ENCODE measurements around the gene OPTC. TPM values are rescaled to one million over a fixed set of nuclear protein-coding genes. Genes with fewer than 3 reads are reported as not detected.

Gene OPTC
- total RNA-seq, 1 donor from 2014 or later = 0.36 TPM

DNA sequence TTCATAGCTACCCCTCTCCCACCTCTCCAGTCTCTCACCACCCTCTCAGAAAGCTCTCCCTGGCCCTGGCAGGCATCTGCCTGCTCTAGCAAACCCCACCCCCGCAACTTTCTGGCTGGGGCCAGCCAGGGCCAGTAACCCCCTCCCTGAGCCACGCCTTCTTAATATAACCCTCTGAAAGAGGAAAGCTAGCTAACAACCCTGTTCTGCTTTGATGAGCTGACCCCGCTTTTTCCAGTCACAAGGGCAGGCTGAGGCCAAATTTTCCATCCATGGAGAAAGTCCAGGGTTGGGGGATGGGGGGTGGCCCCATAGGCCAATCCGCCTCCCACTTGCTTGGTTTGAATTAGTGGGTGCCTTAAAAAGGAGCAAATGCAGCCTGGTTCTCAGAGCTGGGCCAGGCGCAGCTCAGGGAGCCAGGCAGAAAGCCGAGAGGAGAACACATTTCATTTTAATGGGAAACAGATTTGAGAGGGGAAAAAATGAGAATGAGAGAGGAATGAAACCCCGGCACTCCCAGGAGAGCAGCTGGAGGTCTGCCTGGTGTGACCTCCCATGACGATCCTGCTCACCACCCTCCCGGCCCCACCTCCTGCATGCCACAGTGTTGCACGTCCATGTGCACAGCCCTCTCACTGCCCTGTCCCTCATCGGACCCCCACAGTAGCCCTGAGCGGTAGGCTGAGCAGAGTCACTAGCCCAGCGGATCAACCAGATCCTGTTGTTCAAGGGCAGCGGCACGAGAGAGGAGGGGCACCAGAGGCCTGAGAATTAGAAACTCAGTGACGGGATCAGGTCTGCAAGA is 62.3 kb downstream of the OPTC start:
- no peak for DNase-seq (ENCODE audit: low spot score)
- peaks cover 4% of the 10 kb centered on the region for H3K36me3 Mint-ChIP-seq (ENCODE audit: low read depth, unreplicated experiment)
- no peak overlapping the region for H3K4me3 Mint-ChIP-seq (ENCODE audit: unreplicated experiment)
- no peaks in the 10 kb centered on the region for H3K27me3 Mint-ChIP-seq (ENCODE audit: unreplicated experiment)
- H3K9me3 Mint-ChIP-seq (ENCODE audit: unreplicated experiment) = no peaks in the 10 kb centered on the region
- peaks cover 3% of the 10 kb centered on the region for H3K4me1 Mint-ChIP-seq (ENCODE audit: unreplicated experiment)
- TF ChIP-seq, protein P1, sequence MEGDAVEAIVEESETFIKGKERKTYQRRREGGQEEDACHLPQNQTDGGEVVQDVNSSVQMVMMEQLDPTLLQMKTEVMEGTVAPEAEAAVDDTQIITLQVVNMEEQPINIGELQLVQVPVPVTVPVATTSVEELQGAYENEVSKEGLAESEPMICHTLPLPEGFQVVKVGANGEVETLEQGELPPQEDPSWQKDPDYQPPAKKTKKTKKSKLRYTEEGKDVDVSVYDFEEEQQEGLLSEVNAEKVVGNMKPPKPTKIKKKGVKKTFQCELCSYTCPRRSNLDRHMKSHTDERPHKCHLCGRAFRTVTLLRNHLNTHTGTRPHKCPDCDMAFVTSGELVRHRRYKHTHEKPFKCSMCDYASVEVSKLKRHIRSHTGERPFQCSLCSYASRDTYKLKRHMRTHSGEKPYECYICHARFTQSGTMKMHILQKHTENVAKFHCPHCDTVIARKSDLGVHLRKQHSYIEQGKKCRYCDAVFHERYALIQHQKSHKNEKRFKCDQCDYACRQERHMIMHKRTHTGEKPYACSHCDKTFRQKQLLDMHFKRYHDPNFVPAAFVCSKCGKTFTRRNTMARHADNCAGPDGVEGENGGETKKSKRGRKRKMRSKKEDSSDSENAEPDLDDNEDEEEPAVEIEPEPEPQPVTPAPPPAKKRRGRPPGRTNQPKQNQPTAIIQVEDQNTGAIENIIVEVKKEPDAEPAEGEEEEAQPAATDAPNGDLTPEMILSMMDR (IDR thresholded peaks at IDR 0.05; ENCODE audit: unreplicated experiment) = no peak
- no peak overlapping the region for H3K27ac Mint-ChIP-seq (ENCODE audit: unreplicated experiment)

DNA sequence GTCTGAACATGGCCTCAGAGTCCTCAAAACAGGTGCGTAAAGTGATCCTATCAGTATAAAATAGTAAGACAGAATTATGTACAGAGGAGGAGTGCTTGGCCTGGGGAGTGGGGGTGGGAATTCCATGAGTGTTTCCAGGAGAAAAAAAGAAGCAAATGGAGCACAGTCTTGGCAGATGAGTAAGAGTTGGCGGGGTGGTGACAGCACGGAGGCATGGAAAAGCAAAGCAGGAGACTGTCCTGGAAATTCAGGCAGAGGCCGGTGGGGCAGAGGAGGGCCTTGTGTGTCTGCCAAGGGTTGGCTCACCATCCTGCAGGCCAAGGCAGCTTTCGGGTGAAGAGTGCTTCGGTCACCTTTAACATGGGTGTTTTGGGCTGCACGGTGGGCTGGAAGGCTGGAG is 63.4 kb downstream of the OPTC start:
- H3K27me3 Mint-ChIP-seq (ENCODE audit: unreplicated experiment) = peaks cover 2% of the 10 kb centered on the region
- peaks cover 6% of the 10 kb centered on the region for H3K4me1 Mint-ChIP-seq (ENCODE audit: unreplicated experiment)
- TF ChIP-seq, protein P1 (IDR thresholded peaks at IDR 0.05; ENCODE audit: unreplicated experiment) = no peak
- peaks cover 4% of the 10 kb centered on the region for H3K36me3 Mint-ChIP-seq (ENCODE audit: low read depth, unreplicated experiment)
- no peak for DNase-seq (ENCODE audit: low spot score)
- H3K4me3 Mint-ChIP-seq (ENCODE audit: unreplicated experiment) = no peak overlapping the region
- H3K9me3 Mint-ChIP-seq (ENCODE audit: unreplicated experiment) = no peaks in the 10 kb centered on the region
- H3K27ac Mint-ChIP-seq (ENCODE audit: unreplicated experiment) = no peak overlapping the region

DNA sequence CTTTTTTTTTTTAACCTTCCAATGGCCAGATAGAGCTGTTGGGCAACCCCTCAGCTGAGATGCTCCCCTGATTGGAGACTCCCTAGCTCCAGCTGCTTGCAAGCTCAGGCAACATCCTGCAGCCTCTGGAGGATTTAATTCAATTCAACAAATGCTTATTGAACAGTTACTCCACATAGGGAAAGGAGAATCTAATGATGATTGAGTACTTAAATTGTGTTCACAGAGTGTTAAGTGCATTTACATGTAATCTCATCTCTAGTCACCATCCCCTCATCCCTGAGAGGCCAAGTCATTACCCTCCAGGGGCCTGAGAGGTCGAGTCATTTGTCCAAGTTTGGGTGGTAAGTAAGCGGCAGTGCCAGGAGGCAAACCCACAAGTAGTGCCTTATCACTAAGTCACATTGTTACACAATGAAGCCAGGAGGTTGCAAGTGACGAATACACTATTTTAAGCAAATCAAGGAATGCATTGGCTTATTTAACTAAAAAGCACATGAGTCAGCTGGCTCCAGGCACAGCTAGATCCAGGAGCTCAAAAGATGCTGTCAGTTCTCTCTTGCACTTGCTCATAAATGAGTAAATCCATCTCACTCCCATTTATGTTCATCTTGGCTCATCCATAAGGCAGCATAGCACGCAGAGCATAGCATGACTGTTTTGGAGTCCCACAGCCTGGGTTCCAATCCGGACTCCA is 64.3 kb downstream of the OPTC start:
- Mint-ChIP-seq H3K4me3 (ENCODE audit: unreplicated experiment) (no peak overlapping the region), H3K27me3 (ENCODE audit: unreplicated experiment) (peaks cover 2% of the 10 kb centered on the region), H3K9me3 (ENCODE audit: unreplicated experiment) (no peaks in the 10 kb centered on the region), H3K27ac (ENCODE audit: unreplicated experiment) (no peak overlapping the region), H3K4me1 (ENCODE audit: unreplicated experiment) (peaks cover 6% of the 10 kb centered on the region), H3K36me3 (ENCODE audit: low read depth, unreplicated experiment) (peaks cover 4% of the 10 kb centered on the region)
- TF ChIP-seq, protein P1 (IDR thresholded peaks at IDR 0.05; ENCODE audit: unreplicated experiment) = no peak
- no peak for DNase-seq (ENCODE audit: low spot score)

Other genes with a start within 250 kb of the OPTC start
- gene BTG2, start 188.6 kb upstream of the OPTC start, total RNA-seq (ENCODE audit: unreplicated experiment) = 80.0 TPM
- not detected for gene FMOD, start 143.0 kb upstream of the OPTC start, total RNA-seq (ENCODE audit: unreplicated experiment)
- gene PRELP, start 18.3 kb upstream of the OPTC start, total RNA-seq (ENCODE audit: unreplicated experiment) = 0.13 TPM
- 137 TPM for gene ATP2B4, start 132.7 kb downstream of the OPTC start, total RNA-seq (ENCODE audit: unreplicated experiment)